Liver (tissue), 9 donors: ENCODE data around the gene KRCC1. TPM values are rescaled to one million over a fixed set of nuclear protein-coding genes. Genes with fewer than 3 reads are reported as not detected.

Source experiments
- DNase-seq: peaks from one replicate; pipeline ENCODE4 v3.0.0-alpha.2; 2017; ENCODE audit warnings: low spot score
- H3K27ac ChIP-seq, 2 donors: one replicate each; pipeline ENCODE4 v1.7.0; 2013; ENCODE audit warnings: inconsistent platforms in 2 of 2, low read length in 2 of 2, control low read depth in 1 of 2, low read depth in 1 of 2, mild to moderate bottlenecking in 1 of 2
- H3K27me3 ChIP-seq, 4 donors: one replicate each; pipeline versions ENCODE4 v1.6.1 to v1.7.0; 2013; ENCODE audit warnings: low read length in 3 of 4, inconsistent platforms in 1 of 4, mild to moderate bottlenecking in 1 of 4, moderate library complexity in 1 of 4; ENCODE audit not compliant: control insufficient read depth in 4 of 4, insufficient read depth in 4 of 4
- H3K36me3 ChIP-seq, 4 donors: one replicate each; pipeline versions ENCODE4 v1.6.1 to v1.7.0; 2013; ENCODE audit warnings: low read length in 3 of 4, mild to moderate bottlenecking in 3 of 4, low read depth in 1 of 4, moderate library complexity in 1 of 4; ENCODE audit not compliant: control insufficient read depth in 4 of 4, insufficient read depth in 3 of 4
- H3K4me1 ChIP-seq, 4 donors: one replicate each; pipeline versions ENCODE4 v1.6.1 to v1.7.0; 2013; ENCODE audit warnings: low read length in 3 of 4, mild to moderate bottlenecking in 3 of 4, moderate library complexity in 1 of 4; ENCODE audit not compliant: control insufficient read depth in 4 of 4, insufficient read depth in 4 of 4
- H3K4me3 ChIP-seq, 3 donors: one replicate each; pipeline versions ENCODE4 v1.6.1 to v1.7.0; 2013; ENCODE audit warnings: low read length in 3 of 3, control low read depth in 1 of 3, low read depth in 1 of 3, mild to moderate bottlenecking in 1 of 3
- H3K9ac ChIP-seq, 2 donors: one replicate each; pipeline ENCODE4 v1.7.0; 2013; ENCODE audit warnings: low read length in 2 of 2, mild to moderate bottlenecking in 2 of 2, moderate library complexity in 2 of 2, control low read depth in 1 of 2, low read depth in 1 of 2
- H3K9me3 ChIP-seq, 4 donors: one replicate each; pipeline versions ENCODE4 v1.6.1 to v1.7.0; 2013; ENCODE audit warnings: low read length in 3 of 4; ENCODE audit not compliant: control insufficient read depth in 4 of 4
- EGR1 ChIP-seq, 2 donors: IDR thresholded peaks; 2 replicates each; pipeline ENCODE4 v1.6.1; 2016 to 2018; ENCODE audit warnings: antibody characterized with exemption in 2 of 2, low read depth in 2 of 2
- FOXA1 ChIP-seq: IDR thresholded peaks from 2 replicates; pipeline ENCODE4 v1.6.1; 2016; ENCODE audit warnings: antibody characterized with exemption
- FOXA2 ChIP-seq: IDR thresholded peaks from 2 replicates; pipeline ENCODE4 v1.6.1; 2016; ENCODE audit warnings: antibody characterized with exemption
- GABPA ChIP-seq, 2 donors: IDR thresholded peaks in 1 of 2; conservative IDR thresholded peaks in 1 of 2; 2 replicates each; pipeline ENCODE4 v1.6.1; 2016; ENCODE audit warnings: antibody characterized with exemption in 2 of 2, mild to moderate bottlenecking in 1 of 2, moderate library complexity in 1 of 2
- HNF4A ChIP-seq, 2 donors: conservative IDR thresholded peaks; 2 replicates each; pipeline ENCODE4 v1.6.1; 2016; ENCODE audit warnings: antibody characterized with exemption in 2 of 2, mild to moderate bottlenecking in 2 of 2
- JUND ChIP-seq, 2 donors: IDR thresholded peaks; 2 replicates each; pipeline ENCODE4 v1.6.1; 2016; ENCODE audit warnings: antibody characterized with exemption in 2 of 2
- NR2F2 ChIP-seq: IDR thresholded peaks from 2 replicates; pipeline ENCODE4 v1.6.1; 2016; ENCODE audit warnings: antibody characterized with exemption
- RAD21 ChIP-seq, 2 donors: IDR thresholded peaks; 2 replicates each; pipeline ENCODE4 v1.6.1; 2016; ENCODE audit warnings: antibody characterized with exemption in 2 of 2, mild to moderate bottlenecking in 2 of 2
- SP1 ChIP-seq: IDR thresholded peaks from 2 replicates; pipeline ENCODE4 v1.6.1; 2018; ENCODE audit warnings: antibody characterized with exemption, mild to moderate bottlenecking
- TAF1 ChIP-seq: conservative IDR thresholded peaks from 2 replicates; pipeline ENCODE4 v1.6.1; 2016; ENCODE audit warnings: antibody characterized with exemption, mild to moderate bottlenecking
- YY1 ChIP-seq: IDR thresholded peaks from 2 replicates; pipeline ENCODE4 v1.6.1; 2016; ENCODE audit warnings: antibody characterized with exemption, mild to moderate bottlenecking
- WGBS: extraction: QIAGEN DNeasy Blood & Tissue Kit; methylation state at CpG from one replicate; pipeline ENCODE4 v1.1.7; 2013; 5-methylcytosine and 5-hydroxymethylcytosine counted together
- polyA plus RNA-seq, 2 donors: library from polyadenylated mRNA; stranded (reverse) in 1 of 2; unstranded in 1 of 2; fragments of 200-250 nt in 1 of 2; fragments of >200 nt in 1 of 2; fragmentation: Nextera tagmentation in 1 of 2; extraction: Ambion mirVana in 1 of 2; gene quantifications; one replicate each; pipeline versions ENCODE4 v1.2.1 to v1.2.3, GENCODE V29; 2013 to 2015
- total RNA-seq, 2 donors: library from RNA; depleted of rRNA; stranded (reverse); fragments of >200 nt; gene quantifications; one replicate each; pipeline ENCODE4 v1.2.3, GENCODE V29; 2014
- TF ChIP-seq, protein P1 (sequence below): IDR thresholded peaks from 2 replicates; pipeline ENCODE4 v1.6.1; 2016; ENCODE audit warnings: antibody characterized with exemption
- TF ChIP-seq, protein P2 (sequence below): IDR thresholded peaks from 2 replicates; pipeline ENCODE4 v1.6.1; 2016; ENCODE audit warnings: antibody characterized with exemption
- TF ChIP-seq, protein P3 (sequence below): IDR thresholded peaks from 2 replicates; pipeline ENCODE4 v1.6.1; 2016; ENCODE audit warnings: antibody characterized with exemption
- TF ChIP-seq, protein P4 (sequence below): fragments of 150-350 bp; IDR thresholded peaks from 2 replicates; pipeline ENCODE4 v1.5.1; 2017; ENCODE audit warnings: improper control_type of control experiment, low read depth, low read length; ENCODE audit not compliant: missing input control
- TF ChIP-seq, protein P5 (sequence below): IDR thresholded peaks from 2 replicates; pipeline ENCODE4 v1.6.1; 2016; ENCODE audit warnings: antibody characterized with exemption, mild to moderate bottlenecking
- donor health status: healthy.
- donor health status: healthy.
- donor health status: healthy.
- donor health status: healthy.
- donor health status: healthy.

Gene KRCC1
- total and polyA plus RNA-seq, 4 donors: 7.0 to 14.8 (median 11.5) TPM

DNA sequence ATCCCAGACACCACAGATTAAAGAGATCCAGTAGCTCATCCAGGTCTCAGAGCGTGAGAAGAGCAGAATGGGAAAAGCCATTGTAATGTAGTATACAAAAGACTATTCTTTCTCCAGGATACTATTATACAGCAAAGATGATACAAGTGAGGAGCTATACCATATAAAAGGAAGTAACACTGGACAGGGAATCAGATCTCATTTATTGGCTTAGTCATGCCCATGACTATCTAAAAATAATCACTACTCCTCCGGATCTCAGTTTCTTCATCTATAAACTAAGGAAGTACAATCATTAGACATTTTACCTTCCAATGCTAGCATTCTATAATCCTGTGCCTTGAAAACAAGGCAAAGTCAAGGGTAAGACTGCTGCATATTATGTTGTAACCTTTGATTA lies 19.4 kb downstream of the KRCC1 start:
- DNase-seq: no peak
- Histone ChIP-seq H3K27ac (no peak overlapping the region), H3K4me3 (no peak overlapping the region), H3K27me3 (no peaks in the 10 kb centered on the region), H3K36me3 (peaks cover 2 to 14% (median 12%) of the 10 kb centered on the region in 4 donors), H3K4me1 (no peaks in the 10 kb centered on the region), H3K9ac (no peak overlapping the region), H3K9me3 (no peaks in the 10 kb centered on the region)
- WGBS: 93% methylated on average over 2 of the region's 2 CpGs
- TF ChIP-seq TAF1 (no peak), GABPA (IDR thresholded peaks at IDR 0.05 in 1 of 2, conservative IDR thresholded peaks at IDR 0.05 in 1 of 2) (no peak), YY1 (no peak), FOXA2 (no peak), EGR1 (IDR thresholded peaks at IDR 0.05; ENCODE audit: low read depth in 2 of 2) (no peak), SP1 (no peak)
- TF ChIP-seq, protein P1, sequence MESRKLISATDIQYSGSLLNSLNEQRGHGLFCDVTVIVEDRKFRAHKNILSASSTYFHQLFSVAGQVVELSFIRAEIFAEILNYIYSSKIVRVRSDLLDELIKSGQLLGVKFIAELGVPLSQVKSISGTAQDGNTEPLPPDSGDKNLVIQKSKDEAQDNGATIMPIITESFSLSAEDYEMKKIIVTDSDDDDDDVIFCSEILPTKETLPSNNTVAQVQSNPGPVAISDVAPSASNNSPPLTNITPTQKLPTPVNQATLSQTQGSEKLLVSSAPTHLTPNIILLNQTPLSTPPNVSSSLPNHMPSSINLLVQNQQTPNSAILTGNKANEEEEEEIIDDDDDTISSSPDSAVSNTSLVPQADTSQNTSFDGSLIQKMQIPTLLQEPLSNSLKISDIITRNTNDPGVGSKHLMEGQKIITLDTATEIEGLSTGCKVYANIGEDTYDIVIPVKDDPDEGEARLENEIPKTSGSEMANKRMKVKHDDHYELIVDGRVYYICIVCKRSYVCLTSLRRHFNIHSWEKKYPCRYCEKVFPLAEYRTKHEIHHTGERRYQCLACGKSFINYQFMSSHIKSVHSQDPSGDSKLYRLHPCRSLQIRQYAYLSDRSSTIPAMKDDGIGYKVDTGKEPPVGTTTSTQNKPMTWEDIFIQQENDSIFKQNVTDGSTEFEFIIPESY: no peak
- TF ChIP-seq, protein P2, sequence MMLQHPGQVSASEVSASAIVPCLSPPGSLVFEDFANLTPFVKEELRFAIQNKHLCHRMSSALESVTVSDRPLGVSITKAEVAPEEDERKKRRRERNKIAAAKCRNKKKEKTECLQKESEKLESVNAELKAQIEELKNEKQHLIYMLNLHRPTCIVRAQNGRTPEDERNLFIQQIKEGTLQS: no peak

DNA sequence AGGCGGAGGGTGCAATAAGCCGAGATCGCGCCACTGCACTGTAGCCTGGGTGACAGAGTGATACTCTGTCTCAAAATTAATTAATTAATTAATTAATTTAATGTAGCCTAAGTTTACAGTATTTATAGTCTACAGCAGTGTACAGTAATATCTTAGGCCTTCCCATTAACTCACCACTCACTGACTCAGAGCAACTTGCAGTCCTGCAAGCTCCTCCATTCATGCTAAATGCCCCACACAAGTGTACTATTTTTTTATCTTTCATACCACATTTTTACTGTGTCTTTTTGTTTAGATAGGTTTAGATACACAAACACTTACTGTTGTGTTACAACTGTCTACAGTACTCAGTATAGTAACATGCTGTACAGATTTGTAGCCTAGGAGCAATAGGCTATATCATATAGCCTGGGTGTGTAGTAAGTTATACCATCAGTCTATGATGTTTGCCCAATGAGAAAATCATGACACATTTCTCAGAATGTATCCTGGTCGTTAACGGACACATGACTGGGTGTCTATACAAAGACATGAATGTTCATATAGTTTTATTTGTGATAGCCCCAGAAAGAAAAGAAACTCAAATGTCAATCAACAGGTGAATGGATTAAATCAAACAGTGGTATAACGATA lies 23.4 kb downstream of the KRCC1 start:
- H3K27me3 ChIP-seq: no peaks in the 10 kb centered on the region
- H3K36me3 ChIP-seq: peaks cover 4 to 29% (median 26%) of the 10 kb centered on the region in 4 donors
- 96% methylated on average over 7 of the region's 7 CpGs for WGBS
- DNase-seq: no peak
- no peak overlapping the region for H3K9ac ChIP-seq
- no peaks in the 10 kb centered on the region for H3K9me3 ChIP-seq
- no peak overlapping the region for H3K4me3 ChIP-seq
- H3K27ac ChIP-seq: no peak overlapping the region
- no peak for TF ChIP-seq GABPA (IDR thresholded peaks at IDR 0.05 in 1 of 2, conservative IDR thresholded peaks at IDR 0.05 in 1 of 2)
- TF ChIP-seq, protein P3, sequence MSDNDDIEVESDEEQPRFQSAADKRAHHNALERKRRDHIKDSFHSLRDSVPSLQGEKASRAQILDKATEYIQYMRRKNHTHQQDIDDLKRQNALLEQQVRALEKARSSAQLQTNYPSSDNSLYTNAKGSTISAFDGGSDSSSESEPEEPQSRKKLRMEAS: no peak
- TF ChIP-seq, protein P2: no peak
- TF ChIP-seq HNF4A (conservative IDR thresholded peaks at IDR 0.05): no peak
- TF ChIP-seq TAF1: no peak
- TF ChIP-seq SP1: no peak
- TF ChIP-seq RAD21 (IDR thresholded peaks at IDR 0.05): no peak
- TF ChIP-seq FOXA2: no peak
- TF ChIP-seq, protein P4, sequence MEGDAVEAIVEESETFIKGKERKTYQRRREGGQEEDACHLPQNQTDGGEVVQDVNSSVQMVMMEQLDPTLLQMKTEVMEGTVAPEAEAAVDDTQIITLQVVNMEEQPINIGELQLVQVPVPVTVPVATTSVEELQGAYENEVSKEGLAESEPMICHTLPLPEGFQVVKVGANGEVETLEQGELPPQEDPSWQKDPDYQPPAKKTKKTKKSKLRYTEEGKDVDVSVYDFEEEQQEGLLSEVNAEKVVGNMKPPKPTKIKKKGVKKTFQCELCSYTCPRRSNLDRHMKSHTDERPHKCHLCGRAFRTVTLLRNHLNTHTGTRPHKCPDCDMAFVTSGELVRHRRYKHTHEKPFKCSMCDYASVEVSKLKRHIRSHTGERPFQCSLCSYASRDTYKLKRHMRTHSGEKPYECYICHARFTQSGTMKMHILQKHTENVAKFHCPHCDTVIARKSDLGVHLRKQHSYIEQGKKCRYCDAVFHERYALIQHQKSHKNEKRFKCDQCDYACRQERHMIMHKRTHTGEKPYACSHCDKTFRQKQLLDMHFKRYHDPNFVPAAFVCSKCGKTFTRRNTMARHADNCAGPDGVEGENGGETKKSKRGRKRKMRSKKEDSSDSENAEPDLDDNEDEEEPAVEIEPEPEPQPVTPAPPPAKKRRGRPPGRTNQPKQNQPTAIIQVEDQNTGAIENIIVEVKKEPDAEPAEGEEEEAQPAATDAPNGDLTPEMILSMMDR: no peak
- TF ChIP-seq NR2F2: no peak
- no peak for TF ChIP-seq JUND (IDR thresholded peaks at IDR 0.05)
- TF ChIP-seq, protein P5, sequence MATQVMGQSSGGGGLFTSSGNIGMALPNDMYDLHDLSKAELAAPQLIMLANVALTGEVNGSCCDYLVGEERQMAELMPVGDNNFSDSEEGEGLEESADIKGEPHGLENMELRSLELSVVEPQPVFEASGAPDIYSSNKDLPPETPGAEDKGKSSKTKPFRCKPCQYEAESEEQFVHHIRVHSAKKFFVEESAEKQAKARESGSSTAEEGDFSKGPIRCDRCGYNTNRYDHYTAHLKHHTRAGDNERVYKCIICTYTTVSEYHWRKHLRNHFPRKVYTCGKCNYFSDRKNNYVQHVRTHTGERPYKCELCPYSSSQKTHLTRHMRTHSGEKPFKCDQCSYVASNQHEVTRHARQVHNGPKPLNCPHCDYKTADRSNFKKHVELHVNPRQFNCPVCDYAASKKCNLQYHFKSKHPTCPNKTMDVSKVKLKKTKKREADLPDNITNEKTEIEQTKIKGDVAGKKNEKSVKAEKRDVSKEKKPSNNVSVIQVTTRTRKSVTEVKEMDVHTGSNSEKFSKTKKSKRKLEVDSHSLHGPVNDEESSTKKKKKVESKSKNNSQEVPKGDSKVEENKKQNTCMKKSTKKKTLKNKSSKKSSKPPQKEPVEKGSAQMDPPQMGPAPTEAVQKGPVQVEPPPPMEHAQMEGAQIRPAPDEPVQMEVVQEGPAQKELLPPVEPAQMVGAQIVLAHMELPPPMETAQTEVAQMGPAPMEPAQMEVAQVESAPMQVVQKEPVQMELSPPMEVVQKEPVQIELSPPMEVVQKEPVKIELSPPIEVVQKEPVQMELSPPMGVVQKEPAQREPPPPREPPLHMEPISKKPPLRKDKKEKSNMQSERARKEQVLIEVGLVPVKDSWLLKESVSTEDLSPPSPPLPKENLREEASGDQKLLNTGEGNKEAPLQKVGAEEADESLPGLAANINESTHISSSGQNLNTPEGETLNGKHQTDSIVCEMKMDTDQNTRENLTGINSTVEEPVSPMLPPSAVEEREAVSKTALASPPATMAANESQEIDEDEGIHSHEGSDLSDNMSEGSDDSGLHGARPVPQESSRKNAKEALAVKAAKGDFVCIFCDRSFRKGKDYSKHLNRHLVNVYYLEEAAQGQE: no peak
- no peak for TF ChIP-seq YY1
- no peak for TF ChIP-seq FOXA1
- TF ChIP-seq, protein P1: no peak
- no peaks in the 10 kb centered on the region for H3K4me1 ChIP-seq
